Tibial nerve (tissue), 4 donors: ENCODE results near the gene DEF6.

Experiments used
- CTCF ChIP-seq, 5 experiments: fragments of 200-600 bp in 3 of 5; fragments of 450-650 bp in 2 of 5; sonication (generic) in 3 of 5; IDR thresholded peaks; one replicate each; pipeline ENCODE4 v1.5.1; 2016 to 2019; ENCODE audit warnings: antibody characterized with exemption in 5 of 5, mild to moderate bottlenecking in 3 of 5, moderate library complexity in 2 of 5
- EP300 ChIP-seq, 2 donors: sonication (generic); formaldehyde crosslinking; IDR thresholded peaks; one replicate each; pipeline ENCODE4 v1.6.1; 2017; ENCODE audit warnings: antibody characterized with exemption in 2 of 2, mild to moderate bottlenecking in 1 of 2
- POLR2A ChIP-seq, 2 donors: fragments of 450-650 bp; IDR thresholded peaks; one replicate each; pipeline ENCODE4 v1.6.1; 2017; ENCODE audit warnings: antibody characterized with exemption in 2 of 2, mild to moderate bottlenecking in 2 of 2, moderate library complexity in 2 of 2

GRCh38 chr6:35258858-35259193 is 38.8 kb upstream of the DEF6 start:
- TF ChIP-seq POLR2A (IDR thresholded peaks at IDR 0.05) (no peak), CTCF (IDR thresholded peaks at IDR 0.05) (no peak), EP300 (IDR thresholded peaks at IDR 0.05) (no peak)
